ENCODE data around the gene LAMA2.

Gene LAMA2

DNA sequence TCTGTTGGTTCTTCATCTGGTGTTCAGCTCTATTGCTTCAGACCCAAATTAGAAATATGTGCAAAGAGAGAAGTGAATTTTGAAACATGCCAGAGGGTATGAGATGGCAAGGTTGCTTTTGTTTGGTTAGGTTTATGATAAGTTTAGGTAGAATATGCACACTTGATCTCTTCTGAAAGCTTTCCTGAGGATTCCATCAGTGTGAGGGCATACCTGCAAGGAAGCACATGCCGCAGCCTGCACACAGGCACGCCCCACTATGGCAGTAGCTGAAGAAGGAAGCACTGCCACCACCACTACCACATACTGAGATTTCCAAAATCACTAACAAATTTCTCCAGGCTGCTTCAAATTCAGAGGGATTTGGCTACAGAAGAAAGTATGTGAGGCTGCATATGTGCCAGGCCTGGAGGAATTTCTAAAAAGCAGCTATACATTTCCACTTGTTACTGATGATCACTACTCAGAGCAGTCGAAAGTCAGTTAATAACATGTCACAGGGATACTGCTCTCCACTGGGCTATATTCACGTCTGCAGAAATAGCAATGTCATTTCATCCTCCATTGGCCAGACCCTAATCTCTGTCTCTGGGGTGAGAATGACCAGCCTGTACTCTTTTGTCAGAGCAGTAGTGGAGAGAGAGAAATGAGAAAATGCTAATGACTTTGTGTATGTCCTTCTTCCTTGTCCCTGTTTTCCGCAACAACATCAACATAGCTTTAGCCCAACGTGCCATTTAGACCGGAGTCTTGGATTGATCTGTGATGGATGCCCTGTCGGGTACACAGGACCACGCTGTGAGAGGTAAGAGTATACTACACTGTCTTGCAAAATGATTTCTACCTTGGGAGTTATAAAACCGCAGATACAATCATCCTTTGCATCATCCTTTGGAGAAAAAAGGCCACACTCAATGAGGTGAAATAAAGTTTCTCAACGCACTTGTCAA lies 396.7 kb downstream of the LAMA2 start:
- no peak for DNase-seq

DNA sequence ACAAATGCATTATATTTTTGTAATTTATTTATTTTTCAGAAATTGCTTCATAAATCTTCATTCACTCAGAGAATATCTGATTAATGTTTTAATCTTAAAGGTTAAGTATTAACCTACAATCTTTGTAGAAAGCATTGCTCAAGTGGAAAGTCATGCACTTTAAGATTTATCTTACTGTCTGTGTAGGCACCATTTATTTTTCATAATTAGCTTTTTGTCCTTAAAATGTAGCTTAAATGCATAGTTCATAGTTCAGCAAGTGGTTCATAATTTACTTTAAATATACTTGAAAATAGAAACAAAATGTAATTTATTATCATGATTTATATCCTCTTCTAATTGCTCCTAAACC lies 397.3 kb downstream of the LAMA2 start:
- DNase-seq = no peak

GRCh38 chr6:129280749-129281148 lies 397.8 kb downstream of the LAMA2 start:
- no peak for DNase-seq

- no peak for DNase-seq
Observed at GRCh38 chr6:129281168-129281796, 398.3 kb downstream of the LAMA2 start.

- DNase-seq = no peak
Observed at GRCh38 chr6:129282019-129282418, 399.1 kb downstream of the LAMA2 start.

GRCh38 chr6:129284225-129284624 lies 401.3 kb downstream of the LAMA2 start:
- no peak for DNase-seq

GRCh38 chr6:129287231-129288177 lies 404.6 kb downstream of the LAMA2 start:
- DNase-seq = no peak

- DNase-seq = no peak
Observed at GRCh38 chr6:129289442-129289841, 406.5 kb downstream of the LAMA2 start.

DNA sequence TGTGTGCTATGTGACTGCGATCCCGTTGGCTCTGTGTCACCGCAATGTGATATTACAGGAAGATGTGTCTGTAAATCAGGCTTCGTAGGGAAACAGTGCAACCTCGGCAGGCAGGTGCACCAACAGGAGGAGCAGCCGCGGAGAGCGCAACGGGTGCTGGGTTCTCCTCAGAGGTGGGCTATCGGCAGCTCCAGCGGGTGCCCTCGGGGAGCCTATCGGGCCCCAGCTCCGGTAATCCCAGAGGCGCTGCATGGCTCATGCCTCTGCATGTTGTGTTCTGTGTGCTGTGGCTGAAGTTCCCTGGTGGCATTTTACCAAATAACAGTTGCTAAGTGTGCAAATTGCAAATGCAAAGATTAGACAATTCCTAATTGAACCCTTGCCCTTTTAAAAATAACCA lies 409.9 kb downstream of the LAMA2 start:
- DNase-seq = no peak

DNA sequence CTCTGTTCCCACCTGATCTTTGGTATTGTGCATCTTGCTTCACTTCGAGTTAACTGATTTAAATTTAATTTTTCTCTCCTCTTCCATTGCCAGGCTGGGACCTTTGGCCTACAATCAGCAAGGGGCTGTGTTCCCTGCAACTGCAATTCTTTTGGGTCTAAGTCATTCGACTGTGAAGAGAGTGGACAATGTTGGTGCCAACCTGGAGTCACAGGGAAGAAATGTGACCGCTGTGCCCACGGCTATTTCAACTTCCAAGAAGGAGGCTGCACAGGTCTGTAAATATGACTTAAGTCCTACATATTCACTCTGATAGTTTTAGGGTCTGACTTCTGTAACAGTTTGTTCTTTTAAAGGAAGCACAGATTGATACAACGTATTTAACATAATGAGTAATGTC lies 414.7 kb downstream of the LAMA2 start:
- DNase-seq = no peak

DNA sequence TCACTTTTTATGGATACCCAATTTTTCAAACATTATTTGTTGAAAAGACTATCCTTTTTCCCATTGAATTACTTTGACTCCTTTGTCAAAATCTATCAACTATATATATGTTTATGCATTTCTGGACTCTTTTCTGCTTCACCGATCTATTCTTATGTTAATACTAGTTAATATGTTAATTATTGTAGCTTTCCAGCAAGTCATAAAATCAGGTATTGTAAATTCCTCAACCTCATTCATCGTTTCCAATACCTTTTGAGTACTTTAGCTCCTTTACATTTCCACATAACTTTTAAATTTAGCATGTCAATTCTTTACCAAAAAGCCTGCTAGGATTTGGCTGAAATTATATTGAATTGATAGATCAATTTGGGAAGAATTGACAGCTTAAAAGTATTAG lies 419.7 kb downstream of the LAMA2 start:
- DNase-seq = no peak

DNA sequence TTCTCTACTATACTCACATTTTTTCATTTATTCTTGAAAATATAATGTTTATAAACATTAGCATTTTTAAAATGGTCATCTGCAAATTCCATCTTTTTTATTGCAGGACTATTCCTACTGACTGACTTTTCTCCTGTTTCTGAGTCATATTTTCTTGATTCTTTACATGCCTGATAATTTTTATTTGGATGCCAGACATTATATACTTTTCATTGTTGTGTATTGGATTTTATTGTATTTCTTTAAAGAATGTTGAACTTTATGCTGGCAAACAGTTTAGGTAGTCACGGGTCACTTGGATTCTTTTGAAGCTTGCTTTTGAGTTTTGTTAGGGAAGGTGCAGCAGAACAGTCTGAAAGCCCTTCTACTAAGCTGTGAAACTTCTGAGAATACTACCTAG lies 423.9 kb downstream of the LAMA2 start:
- DNase-seq = no peak

DNA sequence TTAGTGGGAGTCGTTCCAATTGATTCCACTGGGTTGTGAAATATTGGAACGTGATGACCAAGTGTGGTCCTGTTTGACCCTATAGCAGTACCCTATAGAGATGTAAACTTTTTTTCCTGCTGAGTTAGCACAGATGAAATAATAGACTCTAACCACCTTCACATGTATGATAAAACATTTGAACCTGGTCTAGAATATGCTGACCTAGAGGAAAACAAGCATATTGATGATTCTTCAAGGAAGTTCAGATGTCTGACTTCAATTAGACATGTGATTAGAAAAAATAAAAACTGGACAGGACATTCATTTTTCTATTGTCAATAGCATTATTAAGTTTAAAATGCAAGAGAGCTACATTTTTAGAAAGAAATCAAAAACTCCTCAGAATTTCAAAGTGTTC lies 424.9 kb downstream of the LAMA2 start:
- no peak for DNase-seq

- DNase-seq = no peak
Observed at GRCh38 chr6:129309154-129309553, 426.2 kb downstream of the LAMA2 start.

DNA sequence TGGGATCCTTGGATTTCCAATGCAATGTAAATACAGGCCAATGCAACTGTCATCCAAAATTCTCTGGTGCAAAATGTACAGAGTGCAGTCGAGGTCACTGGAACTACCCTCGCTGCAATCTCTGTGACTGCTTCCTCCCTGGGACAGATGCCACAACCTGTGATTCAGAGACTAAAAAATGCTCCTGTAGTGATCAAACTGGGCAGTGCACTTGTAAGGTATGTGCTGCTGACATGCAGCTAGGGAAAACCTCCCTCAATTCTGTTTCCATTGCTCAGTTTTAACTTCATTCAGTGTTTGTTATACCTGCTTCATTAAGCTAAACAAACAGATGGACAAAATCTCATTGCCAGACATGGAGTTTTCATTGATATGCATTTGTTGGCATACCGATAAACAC lies 429.9 kb downstream of the LAMA2 start:
- no peak for DNase-seq

DNA sequence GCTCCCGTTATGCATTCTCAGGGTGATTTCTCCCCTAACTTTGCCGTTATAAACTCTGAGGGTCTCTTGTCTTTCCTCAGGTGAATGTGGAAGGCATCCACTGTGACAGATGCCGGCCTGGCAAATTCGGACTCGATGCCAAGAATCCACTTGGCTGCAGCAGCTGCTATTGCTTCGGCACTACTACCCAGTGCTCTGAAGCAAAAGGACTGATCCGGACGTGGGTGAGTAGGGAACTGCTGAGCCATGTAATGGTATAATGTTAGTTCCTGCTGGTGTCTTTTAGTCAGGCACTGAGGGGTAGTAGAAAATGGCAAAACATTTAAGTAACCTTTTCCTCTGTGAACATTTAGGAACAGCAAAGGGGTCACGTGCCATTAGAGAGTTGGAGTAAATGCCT lies 431.6 kb downstream of the LAMA2 start:
- DNase-seq = no peak

GRCh38 chr6:129317931-129318820 lies 435.2 kb downstream of the LAMA2 start:
- DNase-seq = no peak

DNA sequence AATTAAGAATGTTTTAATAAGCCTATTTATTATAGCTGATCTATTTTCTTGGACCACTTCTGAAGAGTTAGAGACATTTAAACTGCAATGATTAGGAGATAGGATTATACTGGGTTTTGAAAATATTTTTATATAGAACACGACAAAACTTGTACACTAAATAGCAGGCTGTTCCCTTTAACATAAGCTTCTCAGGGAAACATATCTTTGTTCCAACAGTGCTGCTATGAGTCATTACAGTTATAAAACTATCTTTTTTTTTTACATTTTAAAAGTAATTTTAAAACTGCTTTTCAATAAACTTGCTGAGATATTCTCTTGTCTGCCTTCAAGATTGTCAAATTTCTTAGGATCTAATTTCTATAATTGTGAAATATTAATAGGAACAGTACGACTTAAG lies 438.0 kb downstream of the LAMA2 start:
- DNase-seq = no peak

DNA sequence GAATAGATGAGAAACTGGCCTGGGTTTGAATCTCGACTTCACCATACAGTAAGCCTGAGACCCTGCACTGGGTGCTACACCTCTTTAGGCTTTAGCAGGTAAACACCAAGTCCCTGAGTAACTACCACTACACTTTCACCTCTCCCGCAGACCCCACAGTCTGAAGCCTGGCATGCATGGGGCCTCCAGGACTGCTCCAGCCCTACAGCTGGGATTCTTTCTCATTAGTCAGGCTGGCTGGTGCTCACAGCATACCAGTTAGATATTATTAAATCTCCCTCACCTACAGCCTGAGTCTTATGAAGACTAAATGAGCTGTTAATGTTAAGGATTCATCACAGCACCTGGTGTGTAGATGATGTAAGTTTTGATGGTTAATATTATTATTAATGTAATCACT lies 438.4 kb downstream of the LAMA2 start:
- DNase-seq = no peak

DNA sequence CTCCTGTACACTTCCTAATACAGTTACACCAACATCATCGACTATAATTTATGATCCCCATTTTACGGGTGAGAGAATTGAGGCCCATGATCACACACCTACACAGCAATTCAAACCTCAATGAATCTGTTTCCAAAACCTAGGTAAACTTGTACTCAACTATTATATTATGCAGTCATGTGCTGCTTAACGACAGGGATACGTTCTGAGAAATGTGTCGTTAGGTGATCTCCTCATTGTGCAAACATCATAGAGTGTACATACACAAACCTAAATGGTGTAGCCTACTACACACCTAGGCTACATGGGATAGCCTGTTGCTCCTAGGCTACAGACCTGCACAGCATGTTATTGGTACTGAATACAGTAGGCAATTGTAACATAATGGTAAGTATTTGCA lies 441.4 kb downstream of the LAMA2 start:
- no peak for DNase-seq

DNA sequence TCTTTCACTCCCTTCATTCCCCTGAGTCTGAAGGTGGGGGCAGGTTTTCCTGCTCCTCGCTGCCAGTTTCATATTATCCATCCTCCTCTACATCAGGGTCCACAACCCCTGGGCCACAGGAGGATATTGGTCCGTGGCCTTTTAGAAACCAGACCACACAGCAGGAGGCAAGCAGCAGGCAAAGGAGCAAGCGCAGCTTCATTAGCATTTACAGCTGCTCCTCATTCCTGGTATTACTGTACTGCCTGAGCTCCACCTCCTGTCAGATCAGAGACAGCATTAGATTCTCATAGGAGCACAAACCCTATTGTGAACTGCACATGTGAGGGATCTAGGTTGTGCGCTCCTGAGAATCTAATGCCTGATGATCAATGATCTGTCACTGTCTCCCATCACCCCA lies 446.7 kb downstream of the LAMA2 start:
- no peak for DNase-seq

DNA sequence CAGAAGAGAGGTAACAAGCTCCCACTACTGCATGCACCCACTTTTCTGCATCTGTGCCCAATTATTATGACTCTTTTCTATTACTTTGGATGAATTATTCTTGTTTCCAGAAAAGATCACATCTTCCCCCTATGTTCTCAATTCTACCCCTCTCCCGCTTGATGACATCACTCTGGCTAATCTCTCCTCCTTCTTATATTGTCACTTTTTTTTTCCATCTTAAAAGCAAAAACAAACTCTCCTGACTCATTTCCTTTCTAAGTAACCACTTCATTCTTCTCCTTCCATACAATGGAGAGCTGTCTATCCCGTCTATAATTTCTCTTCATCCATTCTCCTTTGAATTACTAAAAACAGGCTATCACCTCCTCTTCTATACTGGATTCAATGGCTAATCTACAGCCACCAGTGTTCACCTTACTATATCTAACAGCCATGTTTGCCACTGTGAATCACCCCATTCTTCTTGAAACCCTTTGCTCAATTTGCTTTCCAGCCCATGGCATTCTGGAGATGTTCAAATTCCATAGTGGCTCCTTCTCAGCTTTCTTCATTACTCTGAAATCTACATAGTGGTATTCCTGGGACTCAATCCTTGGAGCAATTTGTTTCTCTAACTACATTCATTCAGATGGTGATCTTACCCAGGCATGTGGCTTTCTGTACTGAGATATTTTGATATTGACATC lies 448.7 kb downstream of the LAMA2 start:
- DNase-seq = no peak
